DND-41 (cell line): ENCODE data around the gene GUCA1C.

ENCODE experiments used
- EZH2 ChIP-seq: IDR thresholded peaks from 3 replicates; pipeline ENCODE4 v1.6.1; 2012; ENCODE audit warnings: borderline replicate concordance, low read depth, mild to moderate bottlenecking, moderate library complexity, low read length, inconsistent platforms; ENCODE audit not compliant: severe bottlenecking
- TF ChIP-seq, protein P1 (sequence below): IDR thresholded peaks from 2 replicates; pipeline ENCODE4 v1.5.1; 2012; ENCODE audit warnings: borderline replicate concordance, low read length, moderate library complexity, mild to moderate bottlenecking; ENCODE audit not compliant: poor library complexity, severe bottlenecking; ENCODE audit errors: extremely low read depth

DNA sequence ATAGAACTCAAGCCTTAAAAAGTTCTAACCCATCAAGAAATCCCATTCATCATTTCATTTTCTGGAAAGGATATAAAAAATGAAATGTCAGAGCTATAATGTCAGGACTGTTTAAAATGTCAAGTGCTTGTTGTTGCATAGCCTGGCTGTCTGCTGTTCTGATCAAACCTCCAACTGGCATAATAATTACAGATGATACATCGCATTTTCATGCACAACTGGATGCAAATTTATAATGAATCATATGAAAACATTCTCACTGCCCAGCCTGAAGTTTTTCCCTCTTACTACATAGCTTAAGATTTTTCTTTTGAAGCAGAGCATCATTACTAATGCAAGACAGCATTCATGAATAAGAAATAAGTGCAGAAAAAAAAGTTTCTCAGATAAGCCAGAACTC is 46.5 kb downstream of the GUCA1C start:
- TF ChIP-seq, protein P1, sequence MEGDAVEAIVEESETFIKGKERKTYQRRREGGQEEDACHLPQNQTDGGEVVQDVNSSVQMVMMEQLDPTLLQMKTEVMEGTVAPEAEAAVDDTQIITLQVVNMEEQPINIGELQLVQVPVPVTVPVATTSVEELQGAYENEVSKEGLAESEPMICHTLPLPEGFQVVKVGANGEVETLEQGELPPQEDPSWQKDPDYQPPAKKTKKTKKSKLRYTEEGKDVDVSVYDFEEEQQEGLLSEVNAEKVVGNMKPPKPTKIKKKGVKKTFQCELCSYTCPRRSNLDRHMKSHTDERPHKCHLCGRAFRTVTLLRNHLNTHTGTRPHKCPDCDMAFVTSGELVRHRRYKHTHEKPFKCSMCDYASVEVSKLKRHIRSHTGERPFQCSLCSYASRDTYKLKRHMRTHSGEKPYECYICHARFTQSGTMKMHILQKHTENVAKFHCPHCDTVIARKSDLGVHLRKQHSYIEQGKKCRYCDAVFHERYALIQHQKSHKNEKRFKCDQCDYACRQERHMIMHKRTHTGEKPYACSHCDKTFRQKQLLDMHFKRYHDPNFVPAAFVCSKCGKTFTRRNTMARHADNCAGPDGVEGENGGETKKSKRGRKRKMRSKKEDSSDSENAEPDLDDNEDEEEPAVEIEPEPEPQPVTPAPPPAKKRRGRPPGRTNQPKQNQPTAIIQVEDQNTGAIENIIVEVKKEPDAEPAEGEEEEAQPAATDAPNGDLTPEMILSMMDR, result no peak
- TF ChIP-seq EZH2, result no peak
